Activated T-helper 9 cell treated with anti-CD3 and anti-CD28 coated beads, Interleukin-2, amount 50 U/mL, for 16 hours (primary cell): Measurements from ENCODE around the gene BCL7C.
A peak's percentile ranks its signal among the peaks of the same experiment; 100 is the strongest.
"Not testable (repeated sequence)": the region's sequence is repeated elsewhere in the genome, so short reads cannot be mapped to it uniquely, and the experiment has no call there.

Source experiments
- DNase-seq: peaks from one replicate; pipeline ENCODE4 v3.0.0-alpha.2; 2020; ENCODE audit warnings: low read depth

BCL7C gene

DNA sequence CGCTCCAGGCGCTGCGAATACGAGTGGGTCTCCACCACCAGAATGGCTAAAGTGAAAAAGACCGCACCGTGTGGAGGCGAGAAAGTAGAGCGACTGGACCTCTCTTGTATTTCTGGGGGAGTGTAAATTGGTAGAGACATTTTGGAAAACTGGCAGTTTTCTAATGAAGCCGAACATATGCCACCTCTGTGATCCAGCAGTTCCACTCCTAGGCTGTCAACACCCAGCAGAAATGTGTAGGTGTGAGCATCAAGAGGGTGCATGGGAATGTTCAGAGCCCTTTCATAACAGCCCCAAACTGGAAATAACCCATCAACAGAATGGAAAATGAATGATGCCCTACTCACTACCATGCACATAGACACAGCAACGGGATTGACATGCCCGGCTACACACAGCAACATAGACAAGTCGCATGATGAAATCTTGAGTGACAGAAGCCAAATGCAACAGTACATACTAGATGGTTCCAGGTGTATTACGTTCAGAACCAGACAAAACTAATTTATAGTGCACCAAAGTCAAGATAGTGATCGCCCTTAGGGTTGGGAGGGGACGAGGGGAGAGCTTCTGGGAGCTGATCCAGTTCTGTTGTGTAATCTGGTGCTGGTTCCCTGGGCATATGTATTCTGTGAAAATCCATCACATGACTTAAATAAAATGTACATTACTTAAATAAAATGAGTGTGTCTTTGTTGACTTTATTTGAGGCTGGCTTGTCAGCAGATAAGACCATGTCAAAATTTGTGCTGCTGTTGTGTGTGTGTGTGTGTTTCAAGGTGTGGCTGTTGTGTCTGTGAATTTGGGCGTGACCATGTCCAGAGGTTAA, 877 bp upstream of the BCL7C start:
- no peak for DNase-seq

DNA sequence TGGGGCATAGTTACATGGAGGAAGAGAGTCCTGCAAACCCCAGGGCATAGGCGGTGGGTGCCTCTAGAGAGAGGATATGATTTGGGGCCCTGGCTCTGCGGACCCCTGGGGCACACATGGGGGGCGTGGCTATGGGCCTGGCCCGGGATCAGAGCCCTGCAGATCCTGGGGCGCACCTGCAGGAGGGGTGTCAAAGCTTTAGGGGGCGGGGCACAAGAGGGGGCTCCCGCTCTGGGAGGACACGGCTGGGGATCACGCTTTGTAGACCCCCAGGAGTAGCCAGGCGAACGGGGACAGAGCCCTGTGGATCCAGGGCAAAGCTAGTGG, 497 bp downstream of the BCL7C start:
- no peak for DNase-seq

DNA sequence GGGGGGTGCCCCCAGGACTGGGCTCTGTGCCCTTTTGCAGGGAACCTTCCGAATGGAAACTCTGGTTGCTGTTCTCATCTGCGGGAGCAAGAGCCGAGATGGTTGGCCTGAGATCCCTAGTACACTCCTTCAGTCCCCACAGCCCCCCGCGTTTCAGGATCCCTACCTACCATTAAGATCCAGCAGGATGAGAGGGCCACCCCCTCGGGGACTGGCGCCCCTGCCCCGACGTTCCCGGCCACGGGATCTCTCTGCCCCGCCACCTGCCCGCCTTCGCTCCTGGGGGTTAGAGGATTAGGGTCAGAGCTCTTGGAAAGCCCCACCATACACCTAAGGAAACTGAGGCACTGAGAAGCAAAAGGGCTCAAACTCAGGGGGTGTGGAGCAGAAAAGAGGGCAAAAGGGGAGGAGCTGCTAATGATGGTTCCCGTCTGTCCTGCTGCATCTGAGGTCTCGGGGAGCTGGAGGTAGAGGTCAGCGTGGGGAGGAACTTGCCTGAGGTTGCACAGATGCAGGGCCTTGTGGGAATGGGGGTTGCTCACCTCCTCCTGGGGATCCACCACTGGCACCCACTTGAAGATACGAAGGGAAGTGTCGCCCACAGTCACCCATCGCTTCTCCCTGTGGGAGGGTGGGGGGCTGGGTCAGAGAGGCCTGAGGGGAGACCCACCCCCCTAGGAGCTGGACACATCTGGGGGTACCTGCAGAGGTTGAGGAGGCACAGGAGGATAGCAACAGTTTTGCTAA, 1.0 kb downstream of the BCL7C start:
- DNase-seq = no peak

DNA sequence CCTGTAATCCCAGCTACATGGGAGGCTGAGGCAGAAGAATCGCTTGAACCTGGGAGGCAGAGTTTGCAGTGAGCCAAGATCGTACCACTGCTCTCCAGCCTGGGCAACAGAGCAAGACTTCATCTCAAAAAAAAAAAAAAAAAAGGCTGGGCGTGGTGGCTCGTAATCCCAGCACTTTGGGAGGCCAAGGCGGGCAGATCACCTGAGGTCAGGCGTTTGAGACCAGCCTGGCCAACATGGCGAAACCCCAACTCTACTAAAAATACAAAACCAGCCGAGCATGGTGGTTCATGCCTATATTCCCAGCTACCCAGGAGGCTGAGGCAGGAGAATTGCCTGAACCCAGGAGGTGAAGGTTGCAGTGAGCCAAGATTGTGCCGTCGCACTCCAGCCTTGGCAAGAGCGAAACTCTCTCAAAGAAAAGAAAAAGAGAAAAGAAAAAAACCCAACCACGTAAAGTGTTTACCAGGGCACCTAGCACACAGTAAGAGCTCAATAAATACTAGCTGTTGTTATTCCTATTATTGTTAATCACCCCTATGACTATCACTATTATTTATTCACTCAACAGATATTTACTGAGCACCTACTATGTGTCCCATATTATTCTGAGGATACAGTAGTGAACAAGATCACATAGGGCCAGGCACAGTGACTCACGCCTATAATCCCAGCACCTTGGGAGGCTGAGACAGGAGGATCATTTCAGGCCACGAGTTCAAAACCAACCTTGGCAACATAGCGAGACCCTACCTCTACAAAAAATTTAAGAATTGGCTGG, 2.6 kb downstream of the BCL7C start:
- not testable (repeated sequence) for DNase-seq

DNA sequence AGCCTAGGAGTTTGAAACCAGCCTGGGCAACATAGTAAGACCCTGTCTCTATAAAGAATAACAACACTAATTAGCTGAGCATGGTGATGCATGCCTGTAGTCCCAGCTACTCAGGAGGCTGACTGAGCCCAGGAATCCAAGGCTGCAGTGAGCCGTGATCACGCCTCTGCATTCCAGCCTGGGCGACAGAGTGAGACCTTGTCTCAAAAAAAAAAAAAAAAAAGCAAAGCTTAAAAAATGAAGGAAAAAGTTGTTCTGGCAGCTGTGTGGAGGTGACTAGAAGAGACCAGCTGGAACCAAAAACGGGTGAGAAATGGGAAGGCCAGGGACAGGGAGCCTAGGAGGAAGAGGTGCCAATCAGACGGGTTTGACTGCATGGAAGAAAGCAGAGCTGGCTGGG, 4.2 kb downstream of the BCL7C start:
- no peak for DNase-seq

DNA sequence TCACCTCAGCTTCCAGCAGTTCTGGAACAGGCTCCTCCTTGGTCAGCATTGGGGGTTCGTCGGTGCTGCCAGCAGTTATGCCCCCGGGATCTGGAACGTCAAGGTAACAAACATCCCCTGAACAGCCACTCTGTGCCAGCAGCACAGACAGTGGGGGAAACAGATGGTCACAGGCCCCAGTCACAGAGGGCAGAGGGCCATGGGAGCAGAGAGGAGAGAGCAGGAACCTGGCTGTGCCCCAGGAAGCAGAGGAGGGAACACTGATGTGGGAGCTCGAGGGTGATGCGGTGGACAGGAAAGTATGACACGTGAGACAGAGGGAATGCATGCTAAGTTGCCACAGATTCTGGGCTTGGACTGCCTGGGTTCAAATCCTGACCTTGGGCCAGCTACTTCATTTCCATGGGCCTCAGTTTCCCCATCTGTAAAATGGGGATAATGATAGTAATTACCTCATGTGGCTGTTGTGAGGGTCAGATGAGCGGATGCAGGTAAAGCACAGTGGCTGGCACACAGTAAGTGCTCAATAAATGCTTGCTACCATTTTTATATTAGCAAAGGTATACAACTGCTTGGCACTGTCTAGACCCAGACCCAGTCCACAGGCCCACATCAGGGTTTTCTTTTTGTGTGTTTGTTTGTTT, 4.9 kb downstream of the BCL7C start:
- no peak for DNase-seq

DNA sequence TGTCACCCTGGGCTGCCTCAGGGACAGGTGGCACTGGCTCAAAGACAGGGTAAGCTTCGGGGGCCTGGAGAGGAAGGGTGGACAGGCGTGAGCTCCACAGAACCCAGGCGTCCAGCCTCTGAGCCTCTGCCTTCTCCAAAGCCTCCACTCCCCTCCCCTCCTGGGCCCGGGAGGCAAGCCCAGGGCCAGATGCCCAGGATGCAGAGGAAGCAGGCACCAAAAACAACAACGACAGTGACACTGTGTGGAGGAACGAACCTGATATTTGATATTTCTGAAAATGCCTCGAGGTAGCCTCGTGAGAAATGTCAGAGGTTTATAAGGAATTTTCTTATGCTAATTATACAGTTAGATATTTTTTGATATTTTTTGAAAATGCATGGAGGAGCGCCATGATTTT, 6.0 kb downstream of the BCL7C start:
- no peak for DNase-seq

DNA sequence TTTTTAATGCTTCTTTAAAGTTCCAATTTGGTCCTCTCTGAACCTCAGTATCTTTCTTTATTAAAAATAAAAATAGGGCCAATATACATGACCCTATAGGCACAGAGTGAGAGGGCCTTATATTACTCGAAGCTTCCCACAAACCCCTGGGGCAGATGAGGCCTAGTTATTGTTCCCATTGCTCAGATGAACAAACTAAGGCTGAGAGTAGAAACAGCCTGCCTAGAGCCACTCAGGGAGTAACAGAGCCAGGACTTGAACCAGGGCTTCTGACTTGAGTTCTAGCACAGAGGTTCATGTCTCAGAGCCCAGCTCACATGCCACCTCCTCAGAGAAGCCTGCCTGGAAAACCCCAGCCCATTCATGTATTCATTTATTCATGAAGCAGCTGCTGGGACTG, 7.7 kb downstream of the BCL7C start:
- no peak for DNase-seq

DNA sequence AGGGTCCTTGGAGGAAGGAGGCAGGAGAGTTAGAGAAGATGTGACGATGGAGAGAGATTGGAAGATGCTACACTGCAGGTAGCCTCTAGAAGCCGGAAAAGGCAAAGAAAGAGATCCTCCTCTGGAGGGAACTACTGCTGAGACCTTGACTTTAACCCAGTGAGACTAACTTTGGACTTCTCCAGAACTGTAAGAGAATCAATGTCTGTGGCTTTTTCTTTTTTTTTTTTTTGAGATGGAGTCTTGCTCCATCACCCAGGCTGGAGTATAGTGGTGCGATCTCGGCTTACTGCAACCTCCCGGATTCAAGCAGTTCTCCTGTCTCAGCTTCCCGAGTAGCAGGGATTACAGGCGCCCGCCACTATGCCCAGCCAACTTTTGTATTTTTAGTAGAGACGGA, 8.7 kb downstream of the BCL7C start:
- no peak for DNase-seq

DNA sequence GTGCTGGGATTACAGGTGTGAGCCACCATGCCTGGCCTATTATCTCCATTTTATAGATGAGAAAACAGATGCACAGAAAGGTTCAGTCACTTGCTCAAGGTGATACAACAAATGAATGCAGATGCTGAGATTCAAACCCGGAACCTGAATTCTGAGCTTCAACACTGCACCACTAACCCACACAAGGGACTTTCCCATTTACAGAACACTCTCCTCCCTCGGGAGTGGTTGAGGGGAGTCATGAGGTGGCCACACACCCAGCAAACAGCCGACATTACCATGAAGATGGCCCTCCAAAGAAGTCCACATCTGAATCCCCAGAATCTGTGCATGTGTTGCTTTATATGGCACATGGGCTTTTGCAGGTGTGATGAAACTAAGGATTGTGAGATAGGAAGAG, 9.1 kb downstream of the BCL7C start:
- DNase-seq = no peak

DNA sequence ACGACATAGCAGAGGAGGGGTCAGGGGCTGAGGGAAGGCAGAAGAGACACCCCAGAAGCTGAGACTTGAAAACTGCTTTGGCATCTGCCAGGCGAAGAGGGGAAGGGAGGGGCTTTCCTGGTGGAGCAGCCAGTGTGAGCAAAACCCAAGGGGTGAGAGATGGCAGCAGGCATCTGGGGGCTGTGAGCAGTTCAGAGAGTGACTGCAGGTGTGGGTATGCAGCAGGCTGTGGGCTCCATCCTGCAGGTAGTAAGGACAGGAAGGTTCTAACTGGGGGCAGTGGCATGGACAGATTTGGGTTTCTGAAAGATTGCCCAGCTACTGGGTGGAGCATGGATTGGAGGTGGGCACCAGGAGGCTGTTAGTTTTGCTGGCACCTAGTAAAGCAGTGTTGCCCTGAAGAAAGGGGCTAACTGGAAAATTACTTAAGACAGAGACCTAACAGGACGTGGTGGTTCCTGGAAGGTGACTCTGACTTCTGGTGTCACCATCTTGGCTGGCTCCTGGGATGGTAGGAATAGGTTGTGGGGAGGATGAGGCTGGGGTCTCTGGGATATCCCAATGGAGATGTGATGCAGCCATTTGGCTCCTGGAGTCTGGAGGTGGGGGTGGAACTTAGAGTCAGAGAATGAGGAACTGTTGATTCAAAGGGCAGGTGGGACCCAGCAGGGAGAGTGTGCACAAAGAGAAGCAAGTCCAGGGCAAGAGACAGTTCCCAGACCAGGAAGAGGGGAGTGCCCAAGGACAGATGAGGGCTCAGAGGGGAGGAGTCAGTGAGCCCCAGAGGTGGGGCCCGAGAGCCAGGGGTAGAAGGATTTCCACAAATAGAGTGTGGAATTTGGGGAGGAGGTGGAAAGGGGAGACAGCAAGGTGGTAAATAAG, 11.2 kb downstream of the BCL7C start:
- DNase-seq = no peak

DNA sequence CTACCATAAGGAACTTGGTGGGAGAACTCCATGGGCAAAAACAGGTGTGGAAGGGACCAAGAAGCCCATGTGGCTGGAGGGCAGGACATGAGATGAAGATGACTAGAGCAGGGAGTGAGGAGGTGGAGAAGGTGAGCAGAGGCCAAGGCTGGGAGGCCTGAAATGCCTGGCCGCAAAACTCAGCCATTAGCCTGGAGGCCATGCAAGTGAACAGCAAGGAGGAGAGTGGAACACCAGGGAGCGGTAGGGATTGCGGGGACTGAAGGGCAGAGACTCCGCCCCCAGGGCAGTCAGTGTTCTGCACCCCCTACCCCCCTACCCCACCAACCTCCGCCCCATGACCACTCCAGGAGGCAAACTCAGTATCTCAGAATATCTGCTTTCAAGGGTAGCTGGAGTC, 17.0 kb downstream of the BCL7C start:
- no peak for DNase-seq

DNA sequence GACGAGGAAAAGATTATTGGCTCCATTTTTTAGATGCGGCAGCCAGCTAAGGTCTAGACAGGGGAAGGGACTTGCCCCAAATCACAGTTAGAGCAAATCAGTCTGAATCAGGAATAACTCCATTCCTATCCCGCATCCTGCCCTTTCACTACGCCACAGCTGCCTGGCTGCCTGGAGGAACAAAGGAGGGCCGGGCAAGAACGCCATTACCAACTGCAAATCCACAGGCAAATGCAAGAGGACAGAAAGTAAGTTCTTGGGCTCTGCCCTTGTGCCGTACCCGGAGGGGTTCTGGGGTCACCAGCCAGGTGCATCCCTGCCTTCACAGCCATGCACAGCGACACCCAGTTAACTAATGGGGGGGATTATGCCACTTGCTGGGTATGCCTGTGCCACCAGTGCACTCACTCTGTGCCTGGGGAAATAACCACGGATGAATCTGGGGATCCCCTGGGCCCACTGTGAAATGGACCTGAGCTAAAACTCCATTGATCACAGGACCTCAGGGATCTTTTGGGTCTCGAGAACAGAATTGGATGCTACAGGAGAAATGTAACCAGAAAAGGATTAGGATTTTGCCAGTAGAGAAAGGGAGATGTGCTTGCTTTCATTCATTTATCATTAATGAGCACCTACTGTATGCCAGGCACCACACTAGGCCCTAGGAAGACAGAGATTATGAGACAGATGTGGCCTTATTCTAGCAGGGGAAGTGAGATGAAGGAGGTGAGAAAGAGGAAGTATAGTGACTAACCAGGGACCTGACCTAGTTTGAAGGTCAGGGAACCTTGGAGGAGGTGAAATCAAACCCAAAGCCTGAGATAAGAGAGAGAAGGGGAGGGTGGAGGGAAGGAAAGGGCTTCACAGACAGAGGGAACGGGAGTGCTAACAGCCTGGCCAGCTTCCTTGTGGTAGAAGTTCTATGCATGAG, 17.7 kb downstream of the BCL7C start:
- no peak for DNase-seq

DNA sequence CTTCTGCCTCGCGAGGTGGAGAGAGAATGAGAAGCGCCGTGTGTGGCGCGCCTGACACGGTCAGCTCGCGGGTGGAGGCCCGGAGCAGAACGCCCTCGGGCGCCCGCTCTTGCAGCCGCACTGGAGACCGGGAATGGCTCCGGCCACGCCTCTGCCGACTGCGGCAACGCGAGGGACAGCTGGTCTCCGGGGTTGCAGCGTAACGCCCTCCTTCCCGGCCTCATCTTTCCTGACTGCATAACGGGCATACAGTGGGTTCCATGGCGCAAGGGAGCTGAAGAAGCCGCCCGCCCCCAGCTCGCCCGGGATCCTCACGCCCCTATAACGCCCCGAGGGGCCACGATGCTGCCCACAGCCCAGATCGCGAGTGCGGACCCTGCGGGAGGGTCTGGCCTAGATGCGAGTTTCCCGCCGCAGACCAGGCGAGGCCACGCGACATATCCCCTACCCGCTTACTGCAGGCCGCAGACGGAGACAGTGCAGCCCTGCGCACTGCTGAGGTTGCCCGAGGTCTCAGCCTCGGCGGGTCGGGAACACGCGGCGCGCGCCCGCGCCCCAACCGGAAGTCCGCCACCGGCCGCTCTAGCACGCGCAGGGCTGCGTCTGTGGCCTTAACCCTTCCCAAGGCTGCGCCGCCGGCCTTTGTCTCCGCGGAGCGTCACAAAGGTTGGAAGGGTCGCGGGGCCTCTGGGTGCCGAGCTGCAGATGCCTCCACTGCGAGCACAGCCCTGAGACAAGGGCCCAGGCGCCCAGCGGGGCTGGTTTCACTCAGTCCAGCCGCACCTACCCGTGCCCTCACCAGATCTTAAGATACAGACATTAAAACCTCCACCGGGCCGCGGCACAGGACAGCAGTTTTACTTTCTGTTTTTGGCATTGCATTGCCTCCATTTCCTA, 18.8 kb downstream of the BCL7C start:
- peak; percentile 86 for DNase-seq

DNA sequence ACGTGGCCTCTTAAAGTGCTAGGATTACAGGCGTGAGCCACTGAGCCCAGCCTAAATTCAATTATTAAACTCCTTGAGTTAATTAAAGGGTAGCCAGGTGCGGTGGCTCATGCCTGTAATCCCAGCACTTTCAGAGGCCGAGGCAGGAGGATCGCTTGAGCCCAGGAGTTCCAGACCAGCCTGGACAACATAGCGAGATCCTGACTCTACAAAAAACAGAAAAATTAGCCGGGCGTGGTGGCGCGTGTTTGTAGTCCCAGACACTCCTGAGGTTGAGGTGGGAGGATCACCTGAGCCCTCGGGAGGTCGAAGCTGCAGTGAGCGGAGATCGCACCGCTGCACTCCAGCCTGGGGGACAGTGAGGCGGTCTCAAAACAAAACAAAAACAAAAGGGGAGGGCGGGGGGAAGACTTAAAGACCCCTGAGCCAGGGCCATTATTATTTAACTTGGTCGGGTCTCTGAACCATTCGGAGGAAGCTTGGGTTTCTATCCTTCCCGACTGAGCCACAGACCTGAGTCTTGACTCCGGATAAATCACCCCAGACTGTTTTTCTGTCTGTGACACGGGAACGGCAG, 19.5 kb downstream of the BCL7C start:
- no peak for DNase-seq

DNA sequence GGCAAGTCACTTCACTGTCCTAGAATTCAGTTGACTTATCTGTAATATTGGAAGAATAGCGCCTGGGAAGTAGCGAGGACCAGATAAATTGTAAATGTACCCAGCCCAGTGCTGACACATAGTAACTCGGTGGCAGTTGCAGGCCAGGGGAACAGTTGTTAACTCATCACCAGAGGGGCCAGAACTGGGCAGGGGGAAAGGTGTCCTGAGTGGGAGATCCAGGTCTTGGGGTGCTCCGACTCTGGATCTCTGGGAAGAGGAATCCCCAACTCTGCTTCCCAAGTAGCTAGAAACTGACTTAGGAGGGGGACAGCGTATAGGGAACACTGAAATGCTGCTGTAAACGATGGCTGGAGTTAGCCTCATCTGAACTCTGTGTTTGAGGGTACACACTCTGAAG, 23.0 kb downstream of the BCL7C start:
- no peak for DNase-seq

DNA sequence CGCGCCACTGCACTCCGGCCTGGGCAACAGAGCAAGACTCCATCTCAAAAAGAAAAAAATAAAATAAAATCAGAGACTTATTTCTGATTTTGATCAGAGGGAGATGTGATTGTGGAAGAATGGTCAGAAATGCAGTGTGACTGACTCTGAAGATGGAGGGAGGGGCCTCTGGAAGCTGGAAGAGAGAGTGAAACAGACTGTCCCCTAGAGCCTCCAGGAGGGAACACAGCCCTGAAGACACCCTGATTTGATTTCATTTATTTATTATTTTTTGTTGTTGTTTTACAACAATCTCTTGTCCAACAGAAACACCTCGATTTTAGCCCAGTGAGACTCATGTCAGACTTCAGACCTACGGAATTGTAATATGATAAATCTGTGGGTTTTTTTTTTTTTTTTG, 26.1 kb downstream of the BCL7C start:
- DNase-seq = no peak

DNA sequence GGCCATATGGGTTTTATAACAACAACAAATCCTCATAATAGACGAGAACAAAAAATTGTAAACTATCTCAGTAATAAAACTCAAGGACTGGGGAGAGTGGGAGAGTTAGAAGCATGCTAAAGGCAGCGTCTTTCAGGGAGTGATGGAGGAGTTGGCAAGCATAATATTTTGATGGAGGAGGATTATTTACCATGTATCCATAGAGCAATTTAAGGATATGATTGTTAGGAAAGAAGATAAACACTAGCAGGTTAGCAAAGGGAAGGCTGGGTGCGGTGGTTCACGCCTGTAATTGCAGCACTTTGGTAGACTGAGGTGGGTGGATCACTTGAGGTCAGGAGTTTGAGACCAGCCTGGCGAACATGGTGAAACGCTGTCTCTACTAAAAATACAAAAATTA, 27.8 kb downstream of the BCL7C start:
- DNase-seq = no peak

DNA sequence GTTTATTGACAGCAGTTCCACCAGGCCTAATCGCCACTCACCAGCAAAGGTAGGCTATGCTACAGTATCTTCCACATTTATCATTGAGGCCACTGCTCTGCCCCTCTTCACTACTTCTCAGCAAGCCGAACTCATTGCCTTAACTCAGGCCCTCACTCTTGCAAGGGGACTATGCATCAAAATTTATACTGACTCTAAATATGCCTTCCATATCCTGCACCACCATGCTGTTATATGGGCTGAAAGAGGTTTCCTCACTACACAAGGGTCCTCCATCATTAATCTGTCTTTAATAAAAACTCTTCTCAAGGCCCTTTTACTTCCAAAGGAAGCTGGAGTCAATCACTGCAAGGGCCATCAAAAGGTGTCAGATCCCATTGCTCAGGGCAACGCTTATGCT, 30.7 kb downstream of the BCL7C start:
- DNase-seq = not testable (repeated sequence)
